Fibroblast of lung (primary cell): ENCODE measurements around the gene MUC6. TPM values are rescaled to one million over a fixed set of nuclear protein-coding genes. Genes with fewer than 3 reads are reported as not detected.

Source experiments
- DNase-seq, 2 donors: peaks; one replicate each; pipeline versions ENCODE4 v3.0.0 to v3.0.0-alpha.2; 2010; ENCODE audit warnings: low read depth in 2 of 2
- H2AFZ ChIP-seq: 2 replicates; pipeline ENCODE4 v1.5.1; 2012; ENCODE audit warnings: low read length, control low read depth, inconsistent platforms
- H3K27ac ChIP-seq: 2 replicates; pipeline ENCODE4 v1.5.1; 2011; ENCODE audit warnings: low read length, control low read depth; ENCODE audit not compliant: insufficient read depth
- H3K27me3 ChIP-seq: 2 replicates; pipeline ENCODE4 v1.5.1; 2011; ENCODE audit warnings: mild to moderate bottlenecking, low read length; ENCODE audit not compliant: control insufficient read depth, insufficient read depth
- H3K36me3 ChIP-seq: 2 replicates; pipeline ENCODE4 v1.5.1; 2011; ENCODE audit warnings: low read length; ENCODE audit not compliant: control insufficient read depth, insufficient read depth
- H3K4me1 ChIP-seq: 2 replicates; pipeline ENCODE4 v1.5.1; 2011; ENCODE audit warnings: low read length; ENCODE audit not compliant: control insufficient read depth, insufficient read depth; ENCODE audit errors: extremely low read depth
- H3K4me2 ChIP-seq: 2 replicates; pipeline ENCODE4 v1.5.1; 2011; ENCODE audit warnings: low read length, control low read depth; ENCODE audit not compliant: insufficient read depth; ENCODE audit errors: extremely low read depth
- H3K4me3 ChIP-seq, 4 experiments: fragments of 200-600 bp in 1 of 4; sonication (generic) in 1 of 4; replicated peaks in 1 of 4; 2 replicates each; pipeline ENCODE4 v1.5.1; 2011 to 2016; ENCODE audit warnings: low read length in 4 of 4, low read depth in 3 of 4, mild to moderate bottlenecking in 3 of 4, control low read depth in 2 of 4, inconsistent platforms in 1 of 4, mixed read lengths in 1 of 4; ENCODE audit not compliant: insufficient read depth in 1 of 4; ENCODE audit errors: control extremely low read depth in 1 of 4
- H3K79me2 ChIP-seq: 2 replicates; pipeline ENCODE4 v1.5.1; 2012; ENCODE audit warnings: mild to moderate bottlenecking, low read length, inconsistent platforms; ENCODE audit not compliant: control insufficient read depth, insufficient read depth
- H3K9ac ChIP-seq: 2 replicates; pipeline ENCODE4 v1.5.1; 2011; ENCODE audit warnings: mild to moderate bottlenecking, low read length, control low read depth; ENCODE audit not compliant: insufficient read depth
- H3K9me3 ChIP-seq: 2 replicates; pipeline ENCODE4 v1.5.1; 2012; ENCODE audit warnings: low read depth, low read length; ENCODE audit not compliant: control insufficient read depth, insufficient read depth
- H4K20me1 ChIP-seq: 2 replicates; pipeline ENCODE4 v1.5.1; 2011; ENCODE audit warnings: low read length; ENCODE audit not compliant: control insufficient read depth, insufficient read depth; ENCODE audit errors: extremely low read depth
- CTCF ChIP-seq, 2 donors: IDR thresholded peaks in 1 of 2; conservative IDR thresholded peaks in 1 of 2; 1 replicate in 1 of 2; 2 replicates in 1 of 2; pipeline ENCODE4 v1.5.1; 2011 to 2012; ENCODE audit warnings: low read length in 2 of 2, control low read depth in 1 of 2, inconsistent platforms in 1 of 2, low read depth in 1 of 2, mild to moderate bottlenecking in 1 of 2
- EZH2 ChIP-seq: IDR thresholded peaks from 2 replicates; pipeline ENCODE4 v1.5.1; 2012; ENCODE audit warnings: low read length, control low read depth, mild to moderate bottlenecking; ENCODE audit errors: missing control alignments
- polyA plus RNA-seq, 2 donors: library from polyadenylated mRNA; depleted of rRNA in 1 of 2; stranded (reverse) in 1 of 2; unstranded in 1 of 2; fragments of >200 nt; gene quantifications; 2 replicates each; pipeline ENCODE4 v1.2.1, GENCODE V29; 2011 to 2012; ENCODE audit warnings: missing spikeins in 1 of 2
- total RNA-seq: library from RNA; depleted of rRNA; stranded (reverse); fragments of >200 nt; gene quantifications from 2 replicates; pipeline ENCODE4 v1.2.1, GENCODE V29; 2014

Gene MUC6
- total and polyA plus RNA-seq, 2 donors (not counting 1 experiment from before 2014, with no cell fraction given), result not detected

DNA sequence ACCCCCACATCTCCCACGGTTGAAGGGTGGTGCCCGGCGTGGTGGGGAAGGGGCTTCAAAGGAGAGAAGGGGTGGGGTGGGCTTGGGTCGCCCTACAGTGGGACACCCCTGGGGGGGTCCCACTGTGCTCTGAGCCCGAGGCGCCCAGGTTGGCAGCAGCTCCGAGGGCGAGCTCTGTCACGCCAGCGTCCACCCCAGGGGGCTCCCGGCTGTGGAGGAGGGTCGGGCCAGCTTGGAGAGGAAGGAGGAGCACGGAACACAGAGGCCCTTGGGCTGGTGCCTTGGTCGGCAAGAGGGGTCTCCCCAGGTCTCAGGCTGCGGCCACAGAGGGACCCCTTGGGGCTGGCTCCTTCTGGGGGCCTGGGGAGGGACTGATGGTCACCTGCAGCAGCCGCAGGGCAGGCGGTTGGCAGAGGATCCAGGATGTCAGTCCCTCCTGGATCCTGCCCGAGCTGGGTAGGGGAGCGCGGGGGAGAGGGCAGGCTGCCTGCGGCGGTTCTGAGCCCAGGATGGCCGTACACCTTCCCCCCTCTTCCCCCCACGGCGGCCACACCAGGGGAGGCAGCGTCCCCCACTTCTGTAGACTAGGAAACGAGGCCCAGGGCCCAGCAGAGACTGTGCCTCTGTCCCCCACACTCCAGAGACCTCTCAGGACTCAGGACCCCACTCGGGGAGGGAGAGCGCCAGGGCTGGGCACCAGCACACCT, 788 bp downstream of the MUC6 start:
- Histone ChIP-seq H3K27ac (no peak overlapping the region), H3K9ac (no peak overlapping the region), H4K20me1 (no peaks in the 10 kb centered on the region), H3K4me2 (no peak overlapping the region), H3K27me3 (no peaks in the 10 kb centered on the region), H3K36me3 (no peaks in the 10 kb centered on the region), H3K79me2 (no peaks in the 10 kb centered on the region), H2AFZ (no peak overlapping the region), H3K9me3 (no peaks in the 10 kb centered on the region), H3K4me3 (no peak overlapping the region), H3K4me1 (no peaks in the 10 kb centered on the region)
- no peak for DNase-seq
- no peak for TF ChIP-seq EZH2
- TF ChIP-seq CTCF (conservative IDR thresholded peaks at IDR 0.05 in 1 of 2, IDR thresholded peaks at IDR 0.05 in 1 of 2; ENCODE audit: low read depth in 1 of 2, low read length in 2 of 2), result no peak

DNA sequence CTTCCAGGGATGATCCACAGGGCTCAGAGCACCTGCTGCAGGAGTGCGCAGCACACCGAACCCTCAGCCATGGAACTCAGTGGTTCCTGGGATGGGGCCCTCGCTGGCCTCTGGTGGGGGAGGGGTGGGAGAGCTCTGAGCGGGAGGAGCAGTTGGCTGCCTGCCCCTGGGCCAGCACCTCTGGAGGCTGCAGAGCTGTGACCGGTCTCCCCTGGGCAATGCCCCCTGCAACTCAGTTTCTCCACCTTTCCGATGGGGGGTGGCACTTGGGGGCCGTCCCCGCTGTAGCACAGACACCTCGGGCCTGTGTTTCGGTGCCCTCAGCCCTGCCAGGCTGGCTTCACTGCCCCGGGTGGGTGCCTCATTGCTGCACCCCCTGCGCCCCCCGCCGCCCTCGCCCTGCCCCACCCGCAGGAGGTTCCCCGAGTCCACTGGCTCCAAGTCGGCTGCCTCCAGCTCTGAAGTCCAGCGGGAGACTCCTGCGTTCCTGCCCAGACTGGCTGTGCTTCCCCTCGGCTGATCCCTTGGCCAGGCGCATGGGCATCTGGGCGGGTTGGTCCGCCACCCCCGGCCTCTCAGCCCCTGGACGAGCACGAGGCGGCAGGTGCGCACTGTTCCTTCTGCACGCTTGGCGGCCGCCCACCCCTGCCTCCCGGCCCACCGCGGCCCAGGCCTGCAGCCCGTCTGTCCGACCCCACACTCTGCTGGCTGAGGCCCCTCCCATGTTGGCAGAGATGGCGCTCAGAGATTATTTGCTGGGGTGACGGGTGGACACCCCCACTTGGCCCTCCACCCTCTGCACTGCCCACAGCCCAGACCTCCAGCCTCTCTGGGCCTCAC, 1.8 kb downstream of the MUC6 start:
- H3K79me2 ChIP-seq, result no peaks in the 10 kb centered on the region
- DNase-seq, result no peak
- no peak overlapping the region for H3K9ac ChIP-seq
- no peaks in the 10 kb centered on the region for H3K9me3 ChIP-seq
- no peak for TF ChIP-seq CTCF (conservative IDR thresholded peaks at IDR 0.05 in 1 of 2, IDR thresholded peaks at IDR 0.05 in 1 of 2; ENCODE audit: low read depth in 1 of 2, low read length in 2 of 2)
- TF ChIP-seq EZH2, result no peak
- H3K4me2 ChIP-seq, result no peak overlapping the region
- H3K4me3 ChIP-seq, result no peak overlapping the region
- no peaks in the 10 kb centered on the region for H3K27me3 ChIP-seq
- H3K27ac ChIP-seq, result no peak overlapping the region
- no peak overlapping the region for H2AFZ ChIP-seq
- H4K20me1 ChIP-seq, result no peaks in the 10 kb centered on the region
- no peaks in the 10 kb centered on the region for H3K36me3 ChIP-seq
- no peaks in the 10 kb centered on the region for H3K4me1 ChIP-seq

- no peak overlapping the region for H2AFZ ChIP-seq
- no peaks in the 10 kb centered on the region for H3K79me2 ChIP-seq
- no peaks in the 10 kb centered on the region for H3K27me3 ChIP-seq
- H3K27ac ChIP-seq, result no peak overlapping the region
- H3K36me3 ChIP-seq, result no peaks in the 10 kb centered on the region
- no peak overlapping the region for H3K9ac ChIP-seq
- H3K4me1 ChIP-seq, result no peaks in the 10 kb centered on the region
- H3K4me2 ChIP-seq, result no peak overlapping the region
- H4K20me1 ChIP-seq, result no peaks in the 10 kb centered on the region
- TF ChIP-seq CTCF (conservative IDR thresholded peaks at IDR 0.05 in 1 of 2, IDR thresholded peaks at IDR 0.05 in 1 of 2; ENCODE audit: low read depth in 1 of 2, low read length in 2 of 2) (no peak), EZH2 (no peak)
- H3K4me3 ChIP-seq, result no peak overlapping the region
- H3K9me3 ChIP-seq, result no peaks in the 10 kb centered on the region
- DNase-seq, result no peak
Measured at GRCh38 chr11:1034001-1034400, 2.5 kb downstream of the MUC6 start.
